ENCODE measurements around the gene CTNND2.

CTNND2 gene

DNA sequence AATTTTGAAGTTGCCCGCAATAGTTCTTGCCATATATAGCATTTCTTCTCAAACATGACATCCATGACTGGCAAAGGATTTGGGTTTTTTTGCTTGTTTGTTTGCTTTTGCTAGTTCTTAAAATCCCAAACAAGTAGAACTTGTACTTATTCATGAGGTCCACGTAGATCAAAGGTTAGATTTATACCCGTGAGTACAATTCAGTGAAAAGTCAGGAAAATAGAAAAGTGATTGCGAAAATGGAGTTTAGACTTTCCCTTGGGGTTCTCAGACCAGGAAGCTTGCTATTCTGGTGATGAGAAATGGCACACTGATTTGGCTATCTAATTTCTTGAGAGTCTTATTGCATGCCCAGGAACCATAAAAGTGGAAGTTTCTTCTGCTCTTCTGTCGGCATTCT, 304.7 kb downstream of the CTNND2 start:
- DNase-seq (ENCODE audit: low read depth in 2 of 3, low spot score in 1 of 3), result no peak

DNA sequence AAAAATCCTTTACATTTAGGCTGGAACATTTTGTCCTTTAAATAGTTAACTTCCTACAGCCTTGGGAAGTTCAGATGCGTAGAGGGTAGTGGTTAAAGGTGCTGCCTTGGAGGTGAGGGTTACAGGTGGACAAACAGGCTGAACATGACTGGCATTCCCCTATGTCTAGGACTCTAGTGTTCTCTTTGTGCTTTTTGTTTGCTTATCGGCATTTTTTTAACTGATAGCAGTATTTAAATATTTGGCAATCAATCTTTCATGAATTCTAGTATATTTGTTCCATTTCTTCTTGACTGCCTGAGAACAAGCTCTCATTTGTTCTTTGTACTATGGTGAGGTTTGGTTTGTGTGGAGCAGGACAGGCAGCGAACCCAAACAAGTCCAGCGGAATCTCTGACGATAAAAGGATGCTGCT, 307.6 kb downstream of the CTNND2 start:
- DNase-seq (ENCODE audit: low read depth in 2 of 3, low spot score in 1 of 3), result no peak

DNA sequence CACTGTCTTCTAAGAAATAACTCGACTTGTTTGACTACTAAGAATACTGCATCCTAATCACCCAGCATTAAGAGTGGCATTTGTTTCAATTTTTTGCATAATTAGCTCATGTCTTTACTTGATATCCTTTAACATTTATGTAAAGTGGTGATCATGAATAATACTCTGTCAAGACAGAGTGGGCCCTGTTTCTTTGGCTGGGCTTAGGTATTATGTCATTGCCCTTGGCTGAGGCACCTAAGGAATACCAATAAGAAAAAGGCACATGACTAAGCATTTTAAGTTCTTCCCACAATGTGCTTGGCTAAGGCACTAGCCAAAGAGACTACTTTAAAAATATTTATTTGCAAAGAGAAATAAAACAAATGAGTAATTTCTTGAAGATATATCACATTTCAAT, 308.1 kb downstream of the CTNND2 start:
- DNase-seq (ENCODE audit: low read depth in 2 of 3, low spot score in 1 of 3), result no peak

DNA sequence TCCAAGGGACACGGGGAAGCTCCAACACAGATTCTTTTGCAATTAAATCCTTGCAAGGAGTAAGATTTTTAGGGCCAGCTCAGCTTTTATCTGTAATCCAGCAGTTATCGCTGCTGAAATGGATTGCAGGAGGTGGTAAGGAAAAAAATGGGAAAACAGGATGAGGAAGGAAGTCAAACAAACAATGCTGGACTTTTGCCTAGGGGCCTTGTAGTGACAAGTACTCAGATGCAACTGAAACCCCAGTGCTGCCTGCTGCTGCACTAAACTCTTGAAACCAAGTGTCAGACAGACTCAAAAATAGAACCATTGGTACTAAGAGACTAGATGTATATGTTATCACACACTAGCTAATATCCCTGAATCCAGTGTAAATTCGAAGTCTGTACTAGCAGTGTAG, 309.2 kb downstream of the CTNND2 start:
- no peak for DNase-seq (ENCODE audit: low read depth in 2 of 3, low spot score in 1 of 3)

DNA sequence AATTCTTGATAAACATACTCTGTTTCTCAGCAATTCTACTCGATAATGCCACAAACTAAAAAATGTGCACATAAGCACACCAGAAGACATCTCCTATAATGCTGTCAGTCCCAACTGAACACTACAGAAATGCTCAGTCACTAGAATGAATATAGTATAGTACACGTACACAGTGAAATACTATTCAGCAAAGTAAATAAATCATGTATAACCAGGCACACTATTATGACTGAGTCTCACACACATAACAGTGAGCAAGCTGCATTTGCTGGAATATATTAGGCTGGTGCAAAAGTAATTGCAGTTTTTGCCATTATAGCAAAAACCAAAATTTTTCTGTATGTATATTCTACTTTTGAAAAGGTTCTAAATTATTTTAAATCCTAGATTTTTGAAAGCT, 310.2 kb downstream of the CTNND2 start:
- no peak for DNase-seq (ENCODE audit: low read depth in 2 of 3, low spot score in 1 of 3)

DNA sequence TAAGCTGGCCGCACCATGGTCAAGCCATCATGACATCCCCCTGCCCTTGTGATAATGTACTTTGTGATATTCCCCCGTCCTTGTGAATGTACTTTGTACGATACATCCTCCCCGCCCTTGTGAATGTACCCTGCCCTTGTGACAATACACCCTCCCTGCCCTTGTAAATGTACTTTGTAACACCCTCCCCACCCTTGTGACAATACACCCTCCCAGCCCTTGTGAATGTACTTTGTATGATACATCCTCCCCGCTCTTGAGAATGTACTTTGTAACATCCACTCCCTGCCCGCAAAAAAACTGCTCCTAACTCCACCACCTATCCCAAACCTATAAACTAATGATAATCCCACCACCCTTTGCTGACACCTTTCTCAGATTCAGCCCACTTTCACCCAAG, 313.8 kb downstream of the CTNND2 start:
- DNase-seq (ENCODE audit: low read depth in 2 of 3, low spot score in 1 of 3), result no peak

DNA sequence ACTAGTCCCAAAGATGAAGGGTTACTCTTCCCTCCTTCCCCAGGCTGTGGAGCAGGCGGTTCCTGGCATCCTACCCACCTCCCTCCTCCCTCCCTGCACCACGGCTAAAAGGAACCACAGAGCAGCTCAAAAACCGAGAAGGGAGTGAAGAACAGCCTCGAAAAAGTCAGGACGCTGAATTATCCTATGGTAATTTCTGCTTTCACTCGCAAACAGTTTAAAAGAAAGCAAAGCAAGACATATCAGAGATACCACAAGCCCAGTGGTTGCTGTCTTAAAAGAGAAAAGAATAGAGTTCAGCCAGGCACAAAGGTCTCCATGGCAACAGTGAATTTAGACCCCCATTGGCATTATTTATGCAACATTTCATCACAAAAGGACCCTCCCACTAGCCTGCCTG, 315.4 kb downstream of the CTNND2 start:
- DNase-seq (ENCODE audit: low read depth in 2 of 3, low spot score in 1 of 3), result no peak

DNA sequence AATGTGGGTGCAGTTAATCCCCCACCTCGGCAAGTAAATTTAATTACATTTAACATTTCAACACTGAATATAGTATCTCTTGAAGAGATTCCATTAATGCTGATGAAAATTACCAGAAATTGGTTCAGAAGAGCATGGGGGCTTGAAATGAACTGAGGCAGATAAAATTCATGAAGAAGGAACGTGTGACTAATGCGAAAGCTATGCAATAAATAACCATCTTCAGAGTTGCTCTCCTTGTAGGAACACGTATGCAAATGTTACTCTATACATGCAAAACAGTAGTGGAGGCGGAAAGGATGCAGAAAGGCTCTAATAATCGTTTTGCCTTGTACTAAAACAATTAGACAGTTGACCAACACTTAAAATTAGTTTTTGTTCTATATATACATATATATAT, 320.2 kb downstream of the CTNND2 start:
- DNase-seq (ENCODE audit: low read depth in 2 of 3, low spot score in 1 of 3), result no peak

DNA sequence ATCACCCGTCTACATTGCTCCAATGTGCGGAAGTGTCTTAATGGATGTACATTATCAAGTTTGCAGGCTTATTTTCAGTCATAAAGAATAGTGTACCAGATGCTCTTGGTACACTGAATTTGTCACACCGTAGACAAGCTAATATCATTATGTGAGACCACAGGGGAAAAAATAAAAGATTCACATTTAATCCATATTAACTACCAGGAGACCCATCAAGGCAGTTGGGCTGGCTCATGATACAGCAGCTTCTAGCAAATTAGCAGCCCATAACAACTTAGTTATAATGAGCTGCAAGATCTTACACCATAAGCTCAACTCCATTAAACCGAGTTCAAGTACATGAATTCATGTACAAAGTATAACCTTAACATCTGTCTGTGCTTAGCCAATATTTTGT, 324.9 kb downstream of the CTNND2 start:
- DNase-seq (ENCODE audit: low read depth in 2 of 3, low spot score in 1 of 3), result no peak

DNA sequence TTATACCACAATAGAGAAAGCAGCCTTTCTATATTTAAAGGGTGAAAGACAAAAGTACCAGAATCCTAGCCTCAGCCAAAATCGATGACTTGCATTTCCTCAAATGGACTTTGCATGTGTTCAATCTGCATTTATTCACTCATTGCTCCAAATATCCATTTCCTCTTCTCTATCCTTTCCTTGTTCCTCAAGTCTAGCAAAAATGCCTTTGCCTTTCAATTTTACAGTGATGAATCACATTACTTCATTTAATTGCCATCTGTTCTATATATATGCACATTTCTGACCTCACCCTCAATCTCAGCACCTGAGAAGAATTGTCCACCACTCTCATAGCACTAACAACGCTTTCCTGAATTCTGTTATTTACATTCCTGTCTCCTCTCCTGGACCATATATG, 329.5 kb downstream of the CTNND2 start:
- no peak for DNase-seq (ENCODE audit: low read depth in 2 of 3, low spot score in 1 of 3)

DNA sequence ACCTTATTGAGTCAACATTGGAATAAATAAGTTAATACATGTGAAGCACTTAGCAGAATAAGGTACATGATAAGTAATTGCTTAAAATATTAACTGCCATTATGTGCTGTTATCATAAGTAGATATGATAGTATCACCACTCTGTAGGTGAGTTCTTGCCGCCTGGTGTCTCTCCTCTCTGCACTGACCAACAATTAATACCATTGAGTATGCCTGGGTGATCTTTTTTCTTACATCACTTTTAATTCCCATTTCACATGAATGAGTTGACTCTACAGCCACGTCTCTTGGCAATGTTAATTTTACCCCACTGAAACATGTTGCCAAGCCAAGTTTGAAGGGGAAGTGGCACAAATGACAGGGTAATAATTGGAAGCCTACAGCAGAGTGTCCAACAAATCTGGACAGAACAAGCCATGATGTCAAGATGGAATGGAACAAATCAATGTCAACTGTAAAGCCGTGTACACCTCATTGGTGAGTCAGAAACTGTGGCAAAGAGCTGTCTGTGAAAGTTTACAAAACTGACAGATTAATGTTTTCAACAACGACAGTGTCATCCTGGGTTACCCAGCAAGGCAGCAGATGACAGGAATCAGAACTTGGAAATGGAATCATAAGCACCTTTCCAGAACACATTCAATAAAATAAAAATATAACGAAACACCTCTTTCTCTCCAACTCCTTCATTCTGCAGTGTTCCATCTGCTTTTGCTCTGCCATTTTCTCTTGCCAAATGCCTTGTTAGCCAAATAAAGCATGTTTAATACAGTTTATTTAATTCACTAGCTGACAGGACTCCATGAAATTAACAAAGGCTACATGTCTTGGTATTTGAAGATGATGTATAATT, 330.9 kb downstream of the CTNND2 start:
- no peak for DNase-seq (ENCODE audit: low read depth in 2 of 3, low spot score in 1 of 3)

DNA sequence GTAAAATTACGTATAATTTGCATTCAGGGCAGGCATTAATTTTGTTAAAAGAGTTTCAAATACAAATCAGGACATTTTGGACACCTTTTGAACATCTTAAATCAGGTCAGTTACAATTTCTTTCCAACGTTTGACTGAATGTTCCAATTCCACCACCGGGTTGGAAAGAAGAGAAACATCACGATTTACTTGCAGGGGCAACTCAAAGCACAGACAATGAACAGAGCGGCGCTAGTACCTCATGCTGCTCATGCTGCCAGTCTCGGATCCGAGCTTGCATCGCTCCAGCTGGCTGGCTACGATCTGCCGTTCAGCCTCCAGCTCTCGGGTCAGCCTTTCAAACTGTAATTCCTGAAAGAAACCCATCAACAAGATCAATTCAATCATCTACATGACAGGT, 339.5 kb downstream of the CTNND2 start:
- DNase-seq (ENCODE audit: low read depth in 2 of 3, low spot score in 1 of 3), result no peak

DNA sequence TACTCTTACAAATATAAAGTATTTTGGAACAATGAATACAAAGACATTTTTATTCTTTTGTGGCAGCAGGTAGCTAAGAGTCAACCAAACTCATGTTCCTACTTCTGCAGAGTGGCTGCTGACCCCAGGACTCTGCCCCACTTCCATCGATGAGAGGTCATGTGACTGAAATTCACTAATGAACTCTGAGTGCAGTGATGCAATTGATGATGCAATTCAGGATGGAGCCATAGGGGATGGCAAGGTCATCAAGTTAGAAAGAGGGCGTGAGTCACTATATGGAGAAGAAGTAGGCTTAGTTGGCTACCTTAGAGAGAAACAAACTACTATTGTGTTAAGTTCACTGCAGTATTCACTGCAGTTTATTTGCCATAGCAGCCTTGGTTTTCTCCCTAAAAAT, 340.4 kb downstream of the CTNND2 start:
- DNase-seq (ENCODE audit: low read depth in 2 of 3, low spot score in 1 of 3), result no peak

DNA sequence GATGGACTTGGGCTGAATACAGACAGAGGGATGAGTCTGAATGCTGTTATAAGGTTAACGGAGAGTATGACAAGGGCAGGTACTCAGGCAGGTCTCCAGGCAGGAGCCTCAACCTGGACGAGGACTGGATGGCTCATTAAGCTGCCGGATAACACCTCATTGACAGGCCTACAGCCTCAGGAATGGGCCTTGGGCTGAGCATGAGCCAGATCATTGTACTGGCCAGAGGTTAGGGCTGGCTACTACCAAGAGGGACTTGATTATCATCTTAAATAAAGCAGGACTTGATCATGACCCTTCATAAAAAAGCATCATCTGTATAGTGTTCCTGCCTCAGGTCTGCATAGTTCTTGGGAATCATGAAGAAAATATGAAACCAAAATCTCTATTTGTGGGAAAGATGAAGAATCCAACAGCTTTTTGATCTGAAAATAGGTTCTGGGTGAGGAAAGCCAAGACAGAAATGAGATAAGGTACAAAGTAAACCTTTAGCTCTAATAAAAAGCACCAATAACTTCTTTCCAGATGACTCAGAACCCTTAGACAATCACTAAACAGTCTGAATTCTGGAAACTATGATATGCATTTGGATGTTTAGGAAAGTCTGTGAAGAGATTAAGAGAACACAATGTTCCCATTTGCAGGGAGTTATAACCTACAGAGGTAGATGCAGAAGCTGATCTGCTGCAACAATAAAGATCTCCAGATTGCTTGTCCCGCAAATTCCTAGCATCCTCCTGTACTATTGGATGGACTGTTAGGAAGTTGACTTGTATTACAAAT, 343.1 kb downstream of the CTNND2 start:
- DNase-seq (ENCODE audit: low read depth in 2 of 3, low spot score in 1 of 3), result no peak

DNA sequence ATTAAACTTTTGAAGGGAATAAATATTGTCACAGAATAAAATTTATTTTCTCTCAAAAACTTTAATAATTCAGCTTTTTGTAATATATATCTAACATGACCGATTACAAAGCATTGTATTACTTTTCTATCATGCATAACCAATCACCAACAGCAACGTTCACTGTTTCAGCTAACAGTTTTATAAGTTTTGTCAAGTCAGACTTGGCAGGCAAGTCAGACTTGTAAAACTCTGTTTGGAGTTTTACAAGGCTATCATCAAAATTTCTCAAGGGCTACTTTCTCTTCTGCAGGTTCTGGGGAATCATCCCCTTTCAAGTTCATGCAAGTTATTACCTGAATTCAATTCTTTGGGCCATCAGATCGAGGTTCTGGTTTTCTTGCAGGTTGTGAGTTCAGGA, 347.2 kb downstream of the CTNND2 start:
- no peak for DNase-seq (ENCODE audit: low read depth in 2 of 3, low spot score in 1 of 3)

DNA sequence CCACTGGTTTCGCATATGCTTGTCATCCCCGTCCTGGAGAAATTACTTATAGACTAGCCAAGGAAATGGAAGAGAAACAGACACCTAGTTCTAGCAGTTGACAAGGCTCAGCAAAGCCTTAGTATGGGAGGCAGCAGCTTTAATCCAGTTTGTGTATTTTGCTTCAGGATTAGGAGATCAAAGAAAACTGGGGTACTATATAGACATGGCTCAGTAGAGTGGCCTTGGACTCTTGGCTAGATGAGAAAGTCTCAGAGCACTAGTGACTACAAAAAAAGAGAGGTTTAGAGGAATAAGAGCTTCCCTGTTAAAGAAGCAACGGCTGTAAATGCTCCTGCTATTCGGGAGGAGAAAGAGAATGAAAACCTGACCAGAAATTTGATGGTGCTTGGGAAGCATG, 349.1 kb downstream of the CTNND2 start:
- no peak for DNase-seq (ENCODE audit: low read depth in 2 of 3, low spot score in 1 of 3)

DNA sequence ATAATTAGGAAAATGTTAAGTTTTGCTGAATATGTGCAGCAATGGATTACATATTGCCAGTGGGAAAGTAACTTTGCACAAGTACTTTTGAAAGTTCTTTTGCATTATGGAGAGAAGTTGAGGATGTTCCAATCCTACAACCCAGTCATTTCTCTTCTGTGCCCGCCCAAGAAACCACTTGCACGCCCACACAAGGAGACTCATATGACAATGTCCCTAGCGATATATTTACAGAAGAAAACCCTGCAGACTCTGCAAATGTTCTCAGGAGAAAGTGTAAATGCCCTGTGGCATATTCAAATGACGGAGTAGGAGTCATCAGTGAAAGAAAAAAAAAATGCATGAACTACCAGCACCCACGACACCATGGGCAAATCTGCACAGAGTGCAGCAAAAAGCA, 356.5 kb downstream of the CTNND2 start:
- DNase-seq (ENCODE audit: low read depth in 2 of 3, low spot score in 1 of 3), result no peak

DNA sequence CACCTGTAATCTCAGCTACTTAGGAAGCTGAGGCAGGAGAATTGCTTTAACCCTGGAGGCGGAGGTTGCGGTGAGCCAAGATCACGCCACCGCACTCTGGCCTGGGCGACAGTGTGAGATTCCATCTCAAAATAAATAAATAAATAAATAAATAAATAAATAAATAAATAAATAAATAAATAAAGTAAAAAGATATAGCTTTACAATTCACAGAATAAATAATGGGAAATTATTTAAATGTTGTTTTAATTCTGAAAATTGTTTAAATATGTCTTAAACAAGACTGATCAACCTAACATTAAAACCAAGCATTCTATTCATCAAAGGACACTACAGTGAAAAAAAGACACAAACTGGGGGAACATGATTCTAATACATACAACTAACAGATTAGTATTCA, 357.1 kb downstream of the CTNND2 start:
- no peak for DNase-seq (ENCODE audit: low read depth in 2 of 3, low spot score in 1 of 3)

DNA sequence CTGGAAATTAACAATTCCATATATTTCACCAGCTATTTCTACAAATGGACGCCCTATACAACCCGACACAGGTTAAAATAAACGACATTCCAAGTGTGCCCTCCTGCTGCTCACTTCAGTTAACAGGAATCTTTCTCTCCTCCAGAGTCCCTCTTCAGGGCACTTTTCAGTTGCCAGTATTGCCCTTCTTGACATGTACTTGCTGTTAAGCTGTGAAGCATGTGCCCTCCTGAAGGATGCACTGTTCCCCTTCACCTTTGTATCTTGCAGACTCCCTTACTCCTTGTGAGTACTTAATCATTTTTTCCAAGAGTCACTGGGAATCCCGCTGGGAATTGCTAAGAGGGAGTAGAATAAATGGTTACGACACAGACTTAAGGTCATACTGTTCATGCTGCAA, 364.1 kb downstream of the CTNND2 start:
- DNase-seq (ENCODE audit: low read depth in 2 of 3, low spot score in 1 of 3), result no peak

DNA sequence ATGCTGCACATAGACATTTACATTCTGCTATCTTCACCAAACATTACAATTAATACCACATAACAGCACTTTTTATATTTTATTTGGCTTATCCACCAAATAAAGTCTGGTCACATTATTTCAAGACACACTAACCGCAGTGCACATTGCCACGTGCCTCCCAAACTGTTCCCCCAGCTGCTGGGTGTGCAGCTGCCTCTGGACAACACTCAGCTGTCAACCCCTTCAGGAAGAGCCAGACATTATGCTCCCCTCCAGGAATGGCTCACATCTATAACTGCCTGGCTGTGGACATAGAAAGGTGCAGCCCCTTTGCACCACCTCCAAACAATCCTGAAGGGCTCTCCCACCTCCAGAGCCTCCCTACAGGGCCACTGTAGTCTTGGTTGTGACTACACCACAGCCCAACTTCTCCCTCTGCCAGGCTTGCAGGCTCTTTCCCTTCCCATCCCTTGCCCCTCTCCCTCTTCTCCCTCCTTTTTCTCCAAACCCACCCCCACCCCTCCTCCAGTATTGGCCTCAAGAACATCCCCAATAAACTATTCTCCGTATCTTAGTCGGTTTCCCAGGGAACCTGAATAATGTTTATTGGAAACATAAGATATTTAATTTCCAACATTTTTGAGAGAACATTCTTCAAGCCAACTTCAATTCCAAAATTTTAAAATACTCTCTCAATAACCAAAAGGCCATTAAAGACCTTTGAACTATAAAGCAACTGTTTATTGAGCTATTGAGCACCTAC, 372.3 kb downstream of the CTNND2 start:
- DNase-seq (ENCODE audit: low read depth in 2 of 3, low spot score in 1 of 3), result no peak

DNA sequence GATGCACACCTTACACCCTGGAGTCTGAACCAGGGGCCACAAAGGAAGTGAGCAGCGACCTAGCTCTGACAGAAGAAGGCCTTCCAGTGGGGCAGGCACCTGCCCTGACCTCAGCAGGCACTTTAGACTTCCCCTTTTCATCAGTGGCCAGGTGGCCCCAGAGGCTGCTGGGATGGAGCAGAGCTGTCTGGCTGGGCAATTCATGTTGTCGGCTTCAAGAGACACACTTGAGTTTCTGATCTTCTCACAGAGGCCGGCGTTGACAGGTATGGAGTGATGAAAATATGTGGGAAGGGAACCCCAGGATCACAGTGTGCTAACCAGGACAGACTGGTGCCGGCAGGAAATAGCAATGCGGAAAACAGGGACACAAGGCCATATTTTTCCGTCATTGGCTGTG, 375.5 kb downstream of the CTNND2 start:
- DNase-seq (ENCODE audit: low read depth in 2 of 3, low spot score in 1 of 3), result no peak
